HepG2 (cell line): ENCODE results near the gene SRSF8. TPM values are rescaled to one million over a fixed set of nuclear protein-coding genes. Genes with fewer than 3 reads are reported as not detected.

Experiments used
- AGO2 ChIP-seq: fragments of 200-400 bp; formaldehyde crosslinking; optimal IDR thresholded peaks from 2 replicates; pipeline ENCODE3; 2017; ENCODE audit warnings: mild to moderate bottlenecking, low read depth, low read length, moderate library complexity
- ATF4 ChIP-seq, 2 experiments: fragments of 450-650 bp in 1 of 2; sonication (generic) in 1 of 2; formaldehyde crosslinking; IDR thresholded peaks; 2 replicates each; pipeline versions ENCODE4 v1.5.0 to v1.8.0; 2020 to 2022; ENCODE audit warnings: mild to moderate bottlenecking in 1 of 2, missing genetic modification reagents in 1 of 2
- GABPA ChIP-seq, 2 experiments: IDR thresholded peaks; 2 replicates each; pipeline ENCODE4 v1.6.1; 2011 to 2016; ENCODE audit warnings: low read depth in 2 of 2, low read length in 1 of 2, missing biosample characterization in 1 of 2, missing genetic modification characterization in 1 of 2
- GATAD1 ChIP-seq: IDR thresholded peaks from 2 replicates; pipeline ENCODE4 v1.6.1; 2016; ENCODE audit warnings: missing genetic modification reagents, missing compliant biosample characterization
- HOXD1 ChIP-seq: sonication (generic); formaldehyde crosslinking; IDR thresholded peaks from 2 replicates; pipeline ENCODE4 v1.5.0; 2020; ENCODE audit warnings: missing genetic modification reagents
- ISL2 ChIP-seq: sonication (generic); formaldehyde crosslinking; IDR thresholded peaks from 2 replicates; pipeline ENCODE4 v1.5.0; 2020; ENCODE audit warnings: missing genetic modification reagents
- JDP2 ChIP-seq: sonication (generic); formaldehyde crosslinking; IDR thresholded peaks from 2 replicates; pipeline ENCODE4 v1.8.1; 2022; ENCODE audit warnings: missing genetic modification reagents, borderline replicate concordance
- MEF2D ChIP-seq: sonication (generic); formaldehyde crosslinking; IDR thresholded peaks from 2 replicates; pipeline ENCODE4 v1.5.1; 2020; ENCODE audit warnings: mild to moderate bottlenecking, missing genetic modification reagents
- NR2F2 ChIP-seq: IDR thresholded peaks from 2 replicates; pipeline ENCODE4 v1.6.1; 2012; ENCODE audit warnings: low read depth, inconsistent platforms, borderline replicate concordance
- PTBP1 ChIP-seq: fragments of 200-400 bp; formaldehyde crosslinking; IDR thresholded peaks from 2 replicates; pipeline ENCODE4 v1.6.1; 2018; ENCODE audit warnings: low read length, low read depth; ENCODE audit not compliant: poor library complexity, severe bottlenecking
- SNAPC5 ChIP-seq: sonication (generic); formaldehyde crosslinking; IDR thresholded peaks from 2 replicates; pipeline ENCODE4 v1.8.1; 2023; ENCODE audit warnings: mild to moderate bottlenecking, missing genetic modification reagents, borderline replicate concordance
- TGIF2 ChIP-seq: IDR thresholded peaks from 2 replicates; pipeline ENCODE4 v1.6.1; 2016; ENCODE audit warnings: control low read depth, missing compliant biosample characterization
- ZBTB4 ChIP-seq: sonication (generic); formaldehyde crosslinking; IDR thresholded peaks from 2 replicates; pipeline ENCODE4 v1.4.0; 2020; ENCODE audit warnings: missing genetic modification reagents, mild to moderate bottlenecking, borderline replicate concordance
- ZFP82 ChIP-seq: sonication (generic); formaldehyde crosslinking; IDR thresholded peaks from 2 replicates; pipeline ENCODE4 v1.5.1; 2020; ENCODE audit warnings: mild to moderate bottlenecking, missing genetic modification reagents, borderline replicate concordance
- ZKSCAN1 ChIP-seq: fragments of 150-350 bp; IDR thresholded peaks from 2 replicates; pipeline ENCODE4 v1.6.1; 2014; ENCODE audit warnings: low read length
- ZNF136 ChIP-seq: sonication (generic); formaldehyde crosslinking; IDR thresholded peaks from 2 replicates; pipeline ENCODE4 v1.8.1; 2022; ENCODE audit warnings: low read depth, mild to moderate bottlenecking, moderate library complexity, missing genetic modification reagents
- ZNF142 ChIP-seq: sonication (generic); formaldehyde crosslinking; IDR thresholded peaks from 2 replicates; pipeline ENCODE4 v1.4.0; 2020; ENCODE audit warnings: missing genetic modification reagents
- ZNF24 ChIP-seq: fragments of 450-650 bp; IDR thresholded peaks from 2 replicates; pipeline ENCODE4 v1.6.1; 2017; ENCODE audit warnings: antibody characterized with exemption, mild to moderate bottlenecking
- polyA plus RNA-seq, 8 experiments: library from polyadenylated mRNA; depleted of rRNA in 3 of 8; stranded (reverse) in 7 of 8; unstranded in 1 of 8; fragments of >200 nt; fragmentation: Illumina TruSeq in 4 of 8; extraction: Trizol in 4 of 8; gene quantifications; 2 replicates each; pipeline versions ENCODE4 v1.2.1 to v1.2.3, GENCODE V29; 2011 to 2016; ENCODE audit warnings: low read depth in 4 of 8, missing spikeins in 1 of 8, mixed read lengths in 1 of 8; ENCODE audit not compliant: insufficient read depth in 1 of 8
- total RNA-seq, 5 experiments: library from RNA; depleted of rRNA; stranded (reverse); fragments of >200 nt; fragmentation: Illumina TruSeq; extraction: Trizol; gene quantifications; 2 replicates each; pipeline ENCODE4 v1.2.3, GENCODE V29; 2016; ENCODE audit warnings: low read depth in 1 of 5

SRSF8 gene
- total and polyA plus RNA-seq, 2 of the 13 experiments (the other 11 are each of a cell fraction or from before 2014, with no cell fraction given): 21.8 to 25.8 TPM

- TF ChIP-seq ATF4 (CRISPR knock-in tag; IDR thresholded peaks at IDR 0.05) (no peak), AGO2 (peak; percentile 93), ZKSCAN1 (no peak), PTBP1 (no peak), JDP2 (CRISPR knock-in tag) (no peak), TGIF2 (CRISPR knock-in tag) (no peak), ISL2 (CRISPR knock-in tag) (0 out of 2 replicates have a peak, but pooled peaks have one; percentile 21), ZNF24 (no peak), NR2F2 (no peak), HOXD1 (no peak), ZBTB4 (CRISPR knock-in tag) (no peak), GABPA (IDR thresholded peaks at IDR 0.05; ENCODE audit: low read depth, low read length) (peak; percentile 15; the same call in 1 of the 2 replicates), GABPA (CRISPR knock-in tag; IDR thresholded peaks at IDR 0.05; ENCODE audit: low read depth) (peak; percentile 60; the same call in 1 of the 2 replicates), GATAD1 (CRISPR knock-in tag) (peak; percentile 66), MEF2D (CRISPR knock-in tag) (no peak), ZFP82 (CRISPR knock-in tag) (no peak), ZNF136 (CRISPR knock-in tag) (no peak), SNAPC5 (CRISPR knock-in tag) (no peak; the same call in 1 of the 2 replicates), ZNF142 (CRISPR knock-in tag) (0 out of 2 replicates have a peak, but pooled peaks have one; percentile 4)
These were observed 521 bp downstream of the SRSF8 start (continued) for GRCh38 chr11:95067039-95067840.
